SK-N-DZ (cell line): Measurements from ENCODE around the gene DCUN1D2.

Experiments used
- DNase-seq: peaks from one replicate; pipeline ENCODE4 v3.0.0-alpha.2; 2015; ENCODE audit warnings: low spot score

Gene DCUN1D2

DNA sequence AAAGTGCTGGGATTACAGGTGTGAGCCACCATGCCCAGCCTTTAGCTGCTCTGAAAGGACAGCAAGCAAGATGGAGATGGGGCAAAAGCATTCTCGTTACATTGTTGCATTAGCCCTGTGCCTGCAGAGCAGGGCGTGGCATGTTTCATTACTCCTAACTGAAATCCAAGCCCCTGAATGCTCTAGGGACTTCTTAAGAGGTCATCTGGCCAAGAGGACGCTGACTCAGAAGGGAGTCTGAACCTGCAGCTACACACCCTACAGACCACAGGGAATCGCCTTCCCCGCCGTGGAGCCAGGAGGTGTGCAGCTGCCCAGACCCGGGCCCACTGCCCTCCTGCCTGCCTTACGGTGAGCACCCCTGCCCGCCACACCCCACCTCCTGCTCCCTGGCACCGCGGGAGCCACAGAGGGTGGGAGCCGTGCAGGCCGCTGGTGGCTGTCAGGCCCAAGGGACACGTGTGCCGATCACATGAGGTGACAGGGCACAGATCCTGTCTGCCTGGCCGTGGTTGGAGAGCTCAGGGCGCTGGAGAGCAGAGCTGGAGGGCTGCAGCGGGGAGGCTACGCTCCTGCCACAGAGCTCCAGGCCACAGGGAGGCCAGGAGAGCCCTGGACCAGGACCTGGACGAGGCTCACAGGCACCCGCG, 64.4 kb downstream of the DCUN1D2 start:
- DNase-seq = no peak

DNA sequence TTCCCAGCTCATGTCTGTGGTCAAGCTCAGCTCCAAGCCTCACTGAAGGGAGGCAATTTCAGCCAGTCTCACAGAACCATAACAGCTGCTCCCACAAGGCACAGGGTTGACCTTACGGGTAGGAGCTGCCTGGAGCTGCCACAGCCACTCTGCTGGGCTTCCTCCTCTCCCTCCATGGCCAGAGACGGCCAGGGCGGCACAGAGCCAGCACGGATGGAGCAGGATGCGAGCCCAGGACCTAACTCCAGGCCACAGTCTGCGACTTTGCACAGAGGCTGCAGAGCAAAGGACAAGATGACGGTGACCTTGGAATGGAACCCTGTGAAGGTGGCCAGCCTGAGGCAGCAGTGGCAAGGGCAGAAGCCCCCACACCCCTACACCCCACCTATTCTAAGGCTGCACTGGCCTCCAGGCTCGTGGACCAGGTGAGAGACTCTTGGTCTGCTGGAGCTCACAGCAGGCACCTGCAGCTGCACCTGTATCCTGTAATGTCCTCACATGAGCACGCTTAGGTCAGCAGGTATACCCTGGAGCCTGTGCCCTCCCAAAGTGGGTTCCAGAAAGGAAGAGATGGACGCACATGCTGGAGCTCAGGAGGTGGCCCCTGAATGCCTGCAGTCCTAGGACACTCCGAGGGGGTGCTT, 66.9 kb downstream of the DCUN1D2 start:
- DNase-seq = no peak

DNA sequence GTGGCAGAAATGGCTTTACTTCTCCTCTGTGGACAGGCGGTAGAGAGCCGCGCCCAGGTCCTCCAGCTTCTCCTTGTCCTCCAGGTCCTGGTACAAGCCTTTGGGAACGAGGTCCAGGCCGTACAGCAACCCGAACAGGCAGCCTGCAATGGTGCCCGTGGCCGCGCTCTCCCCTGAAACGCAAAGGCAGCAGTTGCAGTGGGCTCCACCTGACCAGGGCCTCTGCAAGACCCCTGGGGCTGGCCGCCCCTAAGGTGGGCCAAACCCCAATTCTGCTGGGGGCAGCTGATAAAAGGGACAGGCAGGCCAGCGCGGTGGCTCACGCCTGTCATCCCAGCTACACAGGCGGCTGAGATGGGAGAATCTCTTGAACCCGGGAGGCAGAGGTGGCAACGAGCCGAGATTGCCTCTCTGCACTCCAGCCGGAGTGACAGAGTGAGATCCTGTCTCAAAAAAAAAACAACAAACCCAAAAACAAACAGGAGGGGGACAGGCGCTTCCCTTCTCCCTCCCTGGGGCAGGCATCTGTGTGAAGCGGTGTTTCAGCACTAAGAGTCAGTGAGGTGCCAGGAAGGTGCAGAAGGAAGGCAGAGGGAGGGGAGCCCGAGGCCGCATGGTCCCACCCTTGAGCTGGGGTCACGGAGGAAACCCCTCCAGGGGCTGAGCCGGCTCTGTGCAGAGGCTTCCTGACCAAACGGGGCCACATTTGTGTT, 67.5 kb downstream of the DCUN1D2 start:
- no peak for DNase-seq

DNA sequence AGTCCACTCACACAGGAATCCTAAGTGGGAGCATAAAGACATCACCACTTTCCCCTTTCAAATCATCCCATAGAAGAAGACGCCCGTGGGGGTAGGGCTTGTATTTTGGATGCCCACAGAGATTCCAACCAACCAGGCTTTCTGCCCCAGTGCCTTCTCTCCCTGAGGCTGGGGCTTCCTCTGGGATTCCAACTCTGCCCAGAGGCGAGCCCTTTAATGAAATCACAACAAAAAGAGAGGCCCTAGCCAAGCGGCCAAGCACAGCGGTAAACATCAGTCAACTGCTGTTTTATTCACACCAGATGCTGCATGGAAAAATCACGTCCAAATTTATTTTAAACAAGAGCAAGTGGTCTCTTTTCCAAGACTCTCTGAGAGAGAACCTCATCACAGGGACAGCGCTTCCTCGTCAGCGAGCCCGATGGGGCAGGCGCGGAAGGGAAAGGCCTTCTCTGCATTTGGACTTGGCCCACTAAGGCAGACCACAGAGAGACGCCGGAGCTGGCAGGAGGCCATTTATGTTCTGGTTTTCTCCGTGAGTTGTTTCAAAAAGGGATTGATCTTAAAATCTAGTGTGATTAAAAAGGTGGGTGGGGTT, 68.7 kb downstream of the DCUN1D2 start:
- DNase-seq = no peak

DNA sequence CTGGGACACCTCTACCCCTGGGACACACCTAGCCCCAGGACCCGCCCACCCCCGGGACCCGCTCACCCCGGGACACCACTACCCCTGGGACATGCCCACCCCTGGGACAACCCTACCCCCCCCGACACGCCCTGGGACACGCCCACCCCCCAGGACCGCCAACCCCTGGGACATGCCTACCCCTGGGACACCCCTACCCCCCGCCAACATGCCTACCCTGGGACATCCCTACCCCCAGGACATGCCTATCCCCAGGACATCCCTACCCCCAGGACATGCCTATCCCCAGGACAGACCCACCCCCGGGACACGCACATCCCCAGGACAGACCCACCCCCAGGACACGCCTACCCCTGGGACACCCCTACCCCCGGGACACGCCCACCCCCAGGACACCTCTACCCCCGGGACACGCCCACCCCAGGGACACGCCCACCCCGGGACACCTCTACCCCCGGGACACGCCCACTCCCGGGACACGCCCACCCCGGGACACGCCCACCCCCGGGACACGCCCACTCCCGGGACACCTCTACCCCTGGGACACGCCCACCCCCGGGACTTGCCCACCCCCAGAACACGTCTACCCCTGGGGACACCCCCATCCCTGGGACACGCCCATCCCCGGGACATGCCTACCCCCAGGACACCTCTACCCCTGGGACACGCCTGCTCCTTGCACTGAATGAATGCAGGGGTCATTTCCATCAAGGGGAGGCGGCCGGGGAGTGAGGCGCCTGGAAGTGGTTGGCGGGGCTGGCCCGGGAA, 69.5 kb downstream of the DCUN1D2 start:
- no peak for DNase-seq

DNA sequence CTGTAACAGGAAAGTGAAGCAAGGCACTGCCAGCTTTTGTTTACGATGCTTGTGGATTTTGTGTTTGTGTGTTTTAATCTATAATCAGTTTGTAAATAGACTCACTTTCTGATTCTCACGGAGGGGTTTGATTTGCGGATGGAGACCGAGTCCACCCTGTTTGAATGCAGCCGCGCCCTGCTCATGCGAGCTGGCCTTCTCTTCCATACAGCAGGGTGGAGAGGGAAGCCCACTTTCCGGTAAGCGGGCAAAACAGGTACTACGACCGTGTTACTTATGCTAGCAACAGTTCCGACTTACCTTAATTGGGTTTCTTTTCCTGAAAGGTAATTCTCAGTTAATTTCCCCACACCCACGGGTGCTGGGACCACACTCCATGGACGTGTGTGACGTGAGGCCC, 70.3 kb downstream of the DCUN1D2 start:
- no peak for DNase-seq

DNA sequence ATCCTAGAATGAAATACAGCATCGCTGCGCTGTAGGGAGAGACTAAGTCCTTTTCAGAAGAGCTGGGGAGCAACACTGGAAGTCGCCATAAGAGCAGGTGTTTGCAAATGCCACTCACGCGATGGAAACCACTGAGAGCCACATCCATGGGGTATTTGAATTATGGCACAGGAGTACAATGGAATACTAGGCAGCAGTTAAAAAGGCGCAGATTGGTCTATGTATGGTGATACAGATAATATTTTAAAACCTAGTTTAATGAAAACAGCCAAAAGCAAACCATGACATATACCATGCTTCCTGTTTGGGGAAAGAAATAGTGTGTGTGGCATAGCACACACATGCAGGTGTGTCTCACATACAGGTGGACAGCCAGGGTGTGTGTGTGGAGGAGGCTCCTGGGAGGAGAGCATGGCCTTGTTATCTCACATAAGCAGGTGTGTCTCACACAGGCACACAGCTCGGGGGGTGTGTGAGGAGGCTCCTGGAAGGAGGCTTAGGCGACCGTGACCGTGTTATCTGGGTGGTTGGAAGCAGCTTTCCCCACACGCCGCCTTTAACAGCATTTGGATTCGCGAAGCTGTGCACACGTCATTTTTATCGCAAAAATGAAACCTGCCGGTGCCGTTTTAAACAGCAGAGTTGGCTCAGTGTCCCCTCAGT, 70.8 kb downstream of the DCUN1D2 start:
- no peak for DNase-seq

DNA sequence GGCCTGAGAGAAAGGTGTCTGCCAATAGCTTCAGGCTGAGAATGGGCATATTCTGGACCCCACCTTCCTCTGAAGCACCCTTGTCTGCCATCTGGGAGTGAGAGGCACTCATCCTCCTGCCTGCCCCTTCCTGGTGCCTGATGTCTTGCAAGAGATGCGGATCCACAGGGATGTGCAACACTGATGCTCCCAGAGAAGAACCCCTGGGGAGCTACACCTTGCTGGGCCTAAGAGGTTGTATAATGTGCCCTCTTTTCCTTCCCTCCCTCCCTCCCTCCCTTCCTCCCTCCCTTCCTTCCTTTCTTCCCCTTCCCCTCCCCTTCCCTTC, 71.8 kb downstream of the DCUN1D2 start:
- DNase-seq = no peak

DNA sequence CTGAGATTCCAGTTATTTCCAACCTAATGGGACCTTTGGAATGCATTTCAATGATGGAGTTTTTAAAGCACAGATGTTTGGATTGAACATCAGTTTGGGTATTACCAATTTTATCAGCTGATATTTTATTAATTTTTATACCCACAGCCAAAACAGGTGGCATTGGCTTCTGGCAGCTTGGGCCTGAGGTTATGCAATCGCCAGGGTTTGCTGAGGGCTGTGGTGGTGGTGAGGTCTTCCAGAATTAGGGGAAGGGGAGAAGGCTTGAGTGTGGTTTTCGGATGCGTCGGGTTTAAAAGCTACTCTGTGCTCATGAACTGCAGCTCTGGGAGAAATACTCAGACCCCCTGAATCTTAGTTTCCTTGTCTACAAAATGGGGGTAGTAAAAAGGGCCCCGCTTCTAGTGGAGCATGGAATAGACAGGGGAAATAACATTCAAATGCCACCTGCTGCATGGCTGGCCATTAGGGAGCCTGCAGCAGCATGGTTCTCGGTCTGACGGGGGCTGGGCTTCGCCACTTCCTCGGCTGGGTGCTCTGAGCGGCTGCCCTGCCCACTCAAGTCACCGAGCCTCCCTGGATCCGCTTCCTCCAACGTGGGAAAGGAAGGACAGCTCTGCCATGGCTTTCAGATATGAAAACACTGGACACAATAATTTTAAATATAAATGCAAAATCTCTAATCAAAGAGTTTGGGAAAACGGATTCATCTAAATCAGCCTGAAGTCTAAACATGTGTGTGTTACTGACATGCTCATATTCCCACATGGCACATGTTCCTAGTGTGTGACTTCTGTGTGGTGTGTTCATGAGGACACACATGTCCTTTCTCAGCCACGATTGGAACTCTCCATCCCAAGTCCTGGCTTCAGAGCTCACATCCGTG, 72.4 kb downstream of the DCUN1D2 start:
- no peak for DNase-seq

DNA sequence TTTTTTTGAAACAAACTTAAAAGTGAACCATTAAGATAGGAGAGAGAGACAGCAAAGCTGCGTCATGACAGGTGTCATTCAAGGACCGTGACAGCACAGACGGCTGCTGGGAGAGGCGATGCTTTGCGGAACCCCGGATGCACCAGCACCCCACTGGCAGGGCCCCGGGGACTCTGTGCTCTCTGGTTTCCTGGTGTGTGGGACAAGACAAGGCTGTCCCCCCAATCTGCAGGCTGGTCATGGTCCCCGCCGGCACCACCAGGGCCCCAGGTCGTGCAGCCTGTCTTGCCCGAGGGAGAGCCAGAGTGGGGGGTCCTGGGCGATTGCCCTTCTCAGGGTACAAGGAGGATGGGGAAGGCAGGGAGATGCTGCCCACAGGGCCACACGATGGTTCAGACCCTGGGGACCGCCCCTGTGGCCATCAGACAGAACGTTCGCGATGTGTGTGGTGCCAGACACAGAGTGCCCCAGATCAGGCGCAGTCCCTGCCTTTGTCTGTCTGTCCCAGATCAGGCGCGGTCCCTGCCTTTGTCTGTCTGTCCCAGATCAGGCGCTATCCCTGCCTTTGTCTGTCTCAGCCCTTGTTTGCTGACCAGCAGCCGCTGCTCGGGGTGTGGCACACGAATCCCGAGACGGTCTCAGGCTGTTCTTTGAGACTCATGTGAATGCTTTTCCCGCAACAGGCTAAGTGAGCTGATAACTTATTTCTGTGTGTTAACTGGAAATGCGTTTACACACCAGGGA, 73.3 kb downstream of the DCUN1D2 start:
- DNase-seq = no peak

DNA sequence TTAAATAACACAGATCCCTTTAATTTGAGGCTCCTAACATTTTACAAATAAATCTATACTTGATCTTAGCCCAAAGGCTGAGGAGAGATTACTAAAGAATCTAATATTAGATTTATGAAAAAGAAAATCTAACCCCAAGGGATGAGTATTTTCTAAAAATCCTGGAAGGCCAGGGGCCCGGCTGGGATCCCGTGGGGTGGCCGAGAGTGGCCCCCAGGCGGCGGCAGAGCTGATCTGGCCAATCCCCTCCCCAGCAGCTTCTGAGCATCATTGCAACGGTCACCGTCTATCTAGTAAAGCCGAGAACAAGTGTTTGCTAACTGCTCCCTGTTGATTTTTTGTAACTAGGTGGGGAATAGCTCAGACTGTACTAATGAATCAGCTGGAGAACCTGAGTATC, 74.7 kb downstream of the DCUN1D2 start:
- DNase-seq = no peak

DNA sequence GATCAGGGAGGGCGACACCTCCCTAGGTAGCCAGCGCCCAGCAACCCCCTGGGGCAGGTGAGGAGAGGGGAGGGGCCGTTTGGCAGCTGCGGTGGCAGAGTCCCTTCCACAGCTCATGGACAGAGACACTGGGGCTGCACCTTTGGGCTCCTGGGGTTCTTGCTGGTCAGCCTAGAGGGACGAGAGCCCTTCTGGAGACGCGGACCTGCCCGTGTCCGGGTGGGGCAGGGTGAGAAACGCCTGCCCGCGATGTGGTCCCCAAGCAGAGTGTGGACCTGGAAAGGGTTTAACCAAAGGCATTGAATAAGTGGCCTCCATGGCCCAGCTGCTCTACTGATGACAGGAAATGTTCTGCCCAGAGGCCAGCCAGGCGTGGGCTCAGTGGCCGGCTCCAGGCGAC, 75.5 kb downstream of the DCUN1D2 start:
- DNase-seq = no peak

DNA sequence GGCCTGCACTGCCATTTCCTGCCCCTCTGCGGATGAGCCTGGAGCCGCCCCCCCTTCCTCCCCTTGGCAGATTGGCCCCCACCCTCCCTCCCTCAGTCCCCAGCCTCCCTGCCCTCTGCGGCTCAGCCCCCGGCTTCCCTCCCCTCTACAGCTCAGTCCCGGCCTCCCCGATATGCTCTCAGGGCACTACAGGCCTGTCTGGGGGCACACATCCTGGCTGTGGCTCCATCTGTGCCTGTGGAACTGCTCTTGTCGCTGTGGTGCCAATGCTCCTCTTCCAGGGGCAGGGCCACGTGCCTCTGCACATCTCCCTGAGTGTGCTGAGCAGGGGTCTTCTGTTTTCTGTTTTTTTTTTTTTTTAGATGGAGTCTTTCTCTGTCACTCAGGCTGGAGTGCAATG, 76.2 kb downstream of the DCUN1D2 start:
- no peak for DNase-seq

DNA sequence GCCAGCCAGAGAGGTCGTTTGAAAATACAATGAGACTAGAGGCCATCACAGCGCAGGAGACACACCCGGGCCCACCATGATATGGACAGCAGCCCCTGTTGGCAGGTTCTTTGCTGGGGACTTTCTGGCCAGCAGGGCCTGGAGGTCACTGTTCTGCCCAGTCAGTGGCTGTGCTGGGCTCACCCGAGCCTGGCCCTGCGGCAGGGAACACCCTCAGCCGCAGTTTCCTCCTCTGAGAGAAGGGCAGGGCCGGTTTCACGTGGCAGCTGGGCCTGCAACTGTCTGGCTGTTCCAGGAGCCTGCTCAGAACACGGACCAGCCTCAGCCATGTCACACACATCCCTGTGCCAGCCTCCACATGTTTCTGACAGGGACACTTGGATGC, 76.6 kb downstream of the DCUN1D2 start:
- no peak for DNase-seq

DNA sequence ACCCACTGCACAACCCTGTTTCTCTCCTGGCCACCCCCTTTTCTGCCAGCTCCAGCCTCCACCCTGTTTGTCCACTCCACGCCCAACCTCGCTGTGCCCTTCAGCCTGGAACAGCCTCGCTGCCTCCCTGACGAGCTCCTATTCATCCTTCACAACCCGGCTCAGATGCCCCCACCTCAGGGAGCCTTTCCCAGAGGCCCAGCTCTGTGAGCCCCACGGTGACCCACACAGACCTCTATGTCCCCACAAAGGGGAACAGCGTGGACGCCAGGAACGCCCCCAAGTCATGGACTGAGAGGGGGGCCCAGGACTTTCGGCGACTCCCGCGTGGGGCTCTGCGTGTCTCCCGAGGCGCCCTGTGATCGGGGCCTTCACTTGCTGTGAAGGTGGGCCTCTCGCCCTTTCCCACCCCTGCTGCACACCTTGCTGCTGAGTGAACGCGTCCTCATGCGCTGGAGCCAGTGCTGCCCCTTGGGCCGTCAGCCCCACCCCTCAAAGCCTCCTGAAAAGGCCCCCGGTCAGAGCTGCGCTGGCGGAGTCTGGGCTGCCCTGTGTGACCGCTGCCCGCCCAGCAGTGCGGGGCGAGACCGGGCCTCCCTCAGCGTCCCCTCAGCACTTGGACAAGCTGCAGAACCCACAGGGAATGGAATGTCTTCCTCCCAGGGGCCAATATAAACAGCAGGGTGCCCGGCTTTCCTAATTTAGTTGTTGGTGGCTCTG, 77.2 kb downstream of the DCUN1D2 start:
- DNase-seq = no peak

DNA sequence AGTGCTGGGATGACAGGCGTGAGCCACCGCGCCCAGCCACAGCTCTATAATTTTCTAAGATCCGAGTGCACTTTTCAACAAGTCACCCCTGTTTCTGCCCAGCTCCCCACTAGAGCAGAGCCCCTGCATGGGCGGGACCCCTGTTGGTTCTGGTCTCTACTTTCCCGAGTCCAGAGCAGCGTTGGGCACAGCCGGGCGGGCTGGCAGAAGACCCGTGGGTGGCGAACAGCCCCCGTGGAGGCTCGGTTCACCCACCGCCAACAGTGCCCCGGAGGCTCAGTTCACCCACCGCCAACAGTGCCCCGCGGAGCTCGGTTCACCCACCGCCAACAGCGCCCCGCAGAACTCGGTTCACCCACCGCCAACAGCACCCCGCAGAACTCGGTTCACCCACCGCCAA, 78.1 kb downstream of the DCUN1D2 start:
- no peak for DNase-seq

DNA sequence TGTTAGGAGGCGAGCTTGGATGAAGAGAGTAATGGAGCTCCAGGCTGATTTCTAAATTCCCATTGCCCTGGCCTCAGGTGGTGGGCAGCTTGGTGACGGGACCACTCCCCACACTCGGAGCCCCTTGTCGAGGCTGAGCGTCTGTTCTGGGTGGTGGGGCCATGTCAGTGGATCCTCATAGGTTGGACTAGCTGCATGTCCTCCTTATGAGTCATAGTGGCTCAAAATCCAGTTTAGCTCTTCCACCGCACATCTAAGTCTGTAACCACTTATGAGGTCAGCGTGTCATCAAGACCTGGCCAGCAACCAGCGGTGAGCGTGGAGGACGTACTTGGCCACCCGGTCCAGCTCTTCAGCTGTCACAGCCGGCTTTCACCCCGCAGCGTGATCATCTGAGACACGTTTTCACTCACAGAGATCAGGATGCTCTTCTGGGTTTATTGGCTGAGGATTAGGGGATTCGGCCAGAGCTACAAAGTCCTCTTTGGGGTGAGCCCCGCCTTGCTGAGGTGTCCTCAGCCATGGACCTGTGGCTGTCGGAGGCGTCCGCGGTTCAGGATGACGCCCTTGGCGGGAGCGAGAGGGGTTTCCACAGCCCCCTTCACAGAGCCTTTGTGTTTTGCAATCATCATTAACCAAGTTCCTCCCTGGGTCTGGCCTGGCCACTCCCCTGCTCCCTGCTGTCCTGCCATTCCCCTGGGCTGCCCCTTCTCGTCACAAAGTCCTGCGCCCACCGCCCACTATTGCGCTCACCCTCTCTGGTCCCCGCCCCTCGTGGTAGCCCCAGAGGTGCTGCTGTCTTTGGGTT, 79.1 kb downstream of the DCUN1D2 start:
- DNase-seq = no peak

DNA sequence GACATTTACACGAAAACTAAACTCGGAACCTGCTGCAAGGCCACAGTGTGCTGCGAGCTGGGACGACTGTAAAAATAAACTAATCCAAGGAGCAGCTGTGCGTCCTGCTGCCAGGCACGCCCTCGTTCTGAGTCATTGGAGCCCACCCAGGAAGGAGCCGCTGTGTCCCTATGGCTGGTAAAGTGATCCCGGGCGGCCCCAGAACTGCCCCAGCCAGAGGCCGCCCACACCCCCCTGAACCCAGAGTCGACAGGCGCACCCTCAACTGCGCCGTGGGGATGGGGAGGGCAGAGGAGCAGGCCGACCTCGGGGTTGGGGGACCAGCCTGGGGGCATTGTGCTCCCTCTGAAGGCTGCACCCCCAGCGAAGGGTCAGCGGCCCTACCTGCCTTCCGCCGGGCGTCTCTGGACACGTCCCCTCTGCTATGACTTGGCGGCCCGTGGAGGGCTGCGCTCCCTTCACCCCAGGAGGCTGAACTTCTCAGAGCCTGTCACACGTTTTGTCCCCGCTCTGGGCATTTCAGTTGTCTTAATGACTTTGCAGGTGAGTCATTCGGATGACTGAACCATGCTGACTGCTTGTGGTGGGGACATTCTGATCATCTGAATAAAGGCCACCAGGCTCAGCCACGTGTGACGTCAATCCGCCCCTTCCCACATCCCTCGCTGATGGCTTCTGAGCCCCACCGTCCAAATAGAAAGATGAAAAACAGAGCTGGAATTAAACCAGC, 79.9 kb downstream of the DCUN1D2 start:
- DNase-seq = no peak
